IMR-90 (cell line): Measurements from ENCODE around the gene TOMM40.

Source experiments
- BHLHE40 ChIP-seq: fragments of 150-350 bp; IDR thresholded peaks from 2 replicates; pipeline ENCODE4 v1.6.1; 2016; ENCODE audit warnings: mild to moderate bottlenecking, low read depth, low read length
- CEBPB ChIP-seq: IDR thresholded peaks from 2 replicates; pipeline ENCODE4 v1.6.1; 2012; ENCODE audit warnings: low read depth, low read length, improper control_type of control experiment
- CHD1 ChIP-seq: IDR thresholded peaks from 2 replicates; pipeline ENCODE4 v1.6.1; 2012; ENCODE audit warnings: low read depth, low read length, improper control_type of control experiment
- ELK1 ChIP-seq: fragments of 150-350 bp; IDR thresholded peaks from 2 replicates; pipeline ENCODE4 v1.6.1; 2016; ENCODE audit warnings: low read depth, mild to moderate bottlenecking, low read length, moderate library complexity, borderline replicate concordance
- MAFK ChIP-seq: IDR thresholded peaks from 2 replicates; pipeline ENCODE4 v1.6.1; 2012; ENCODE audit warnings: low read depth, low read length, improper control_type of control experiment
- MAZ ChIP-seq: IDR thresholded peaks from 2 replicates; pipeline ENCODE4 v1.6.1; 2012; ENCODE audit warnings: low read depth, mild to moderate bottlenecking, low read length, improper control_type of control experiment, moderate library complexity, borderline replicate concordance
- NFE2L2 ChIP-seq: fragments of 150-350 bp; IDR thresholded peaks from 2 replicates; pipeline ENCODE4 v1.6.1; 2016; ENCODE audit warnings: low read depth, mild to moderate bottlenecking, low read length
- POLR2A ChIP-seq: IDR thresholded peaks from 2 replicates; pipeline ENCODE4 v1.6.1; 2012; ENCODE audit warnings: mild to moderate bottlenecking, low read depth, low read length
- RAD21 ChIP-seq: IDR thresholded peaks from 2 replicates; pipeline ENCODE4 v1.6.1; 2012; ENCODE audit warnings: low read length, improper control_type of control experiment
- RCOR1 ChIP-seq: IDR thresholded peaks from 2 replicates; pipeline ENCODE4 v1.6.1; 2012; ENCODE audit warnings: mild to moderate bottlenecking, low read length, improper control_type of control experiment; ENCODE audit not compliant: insufficient replicate concordance
- RFX5 ChIP-seq: IDR thresholded peaks from 2 replicates; pipeline ENCODE4 v1.8.0; 2012; ENCODE audit warnings: low read depth, mild to moderate bottlenecking, low read length, moderate library complexity
- SMC3 ChIP-seq: fragments of 150-350 bp; IDR thresholded peaks from 2 replicates; pipeline ENCODE4 v1.6.1; 2016; ENCODE audit warnings: low read depth, mild to moderate bottlenecking, antibody characterized with exemption, low read length, moderate library complexity
- USF2 ChIP-seq: fragments of 150-350 bp; IDR thresholded peaks from 2 replicates; pipeline ENCODE4 v1.6.1; 2017; ENCODE audit warnings: mild to moderate bottlenecking, antibody characterized with exemption, low read length, low read depth
- TF ChIP-seq, protein P1 (sequence below): conservative IDR thresholded peaks from 2 replicates; pipeline ENCODE4 v1.5.1; 2012; ENCODE audit warnings: mild to moderate bottlenecking, low read depth, low read length, improper control_type of control experiment

DNA sequence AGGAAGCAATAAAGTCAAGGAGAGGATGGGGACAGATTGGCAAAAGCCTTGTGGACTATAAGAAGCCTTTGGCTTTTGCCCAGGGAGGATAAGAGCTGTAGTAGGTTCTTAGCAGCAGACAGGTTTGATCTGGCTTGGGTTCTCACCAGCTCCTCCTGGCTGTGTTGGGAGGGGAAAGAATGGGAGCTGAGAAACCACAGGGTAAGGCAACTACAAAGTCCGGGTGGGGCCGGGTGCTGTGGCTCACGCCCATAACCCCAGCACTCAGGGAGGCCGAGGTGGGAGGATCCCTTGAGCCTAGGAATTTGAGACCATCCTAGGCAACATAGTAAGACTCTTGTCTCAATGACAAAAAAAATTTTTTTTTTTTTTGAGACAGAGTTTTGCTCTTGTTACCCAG is 24.4 kb upstream of the TOMM40 start:
- TF ChIP-seq POLR2A (no peak), MAFK (no peak), CEBPB (no peak), RAD21 (no peak), USF2 (no peak), SMC3 (no peak), RCOR1 (no peak), NFE2L2 (no peak), BHLHE40 (no peak), CHD1 (no peak), MAZ (no peak), ELK1 (no peak), RFX5 (no peak)
- TF ChIP-seq, protein P1, sequence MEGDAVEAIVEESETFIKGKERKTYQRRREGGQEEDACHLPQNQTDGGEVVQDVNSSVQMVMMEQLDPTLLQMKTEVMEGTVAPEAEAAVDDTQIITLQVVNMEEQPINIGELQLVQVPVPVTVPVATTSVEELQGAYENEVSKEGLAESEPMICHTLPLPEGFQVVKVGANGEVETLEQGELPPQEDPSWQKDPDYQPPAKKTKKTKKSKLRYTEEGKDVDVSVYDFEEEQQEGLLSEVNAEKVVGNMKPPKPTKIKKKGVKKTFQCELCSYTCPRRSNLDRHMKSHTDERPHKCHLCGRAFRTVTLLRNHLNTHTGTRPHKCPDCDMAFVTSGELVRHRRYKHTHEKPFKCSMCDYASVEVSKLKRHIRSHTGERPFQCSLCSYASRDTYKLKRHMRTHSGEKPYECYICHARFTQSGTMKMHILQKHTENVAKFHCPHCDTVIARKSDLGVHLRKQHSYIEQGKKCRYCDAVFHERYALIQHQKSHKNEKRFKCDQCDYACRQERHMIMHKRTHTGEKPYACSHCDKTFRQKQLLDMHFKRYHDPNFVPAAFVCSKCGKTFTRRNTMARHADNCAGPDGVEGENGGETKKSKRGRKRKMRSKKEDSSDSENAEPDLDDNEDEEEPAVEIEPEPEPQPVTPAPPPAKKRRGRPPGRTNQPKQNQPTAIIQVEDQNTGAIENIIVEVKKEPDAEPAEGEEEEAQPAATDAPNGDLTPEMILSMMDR = no peak
